K562 (cell line): ENCODE data around the gene SLX4IP. TPM values are rescaled to one million over a fixed set of nuclear protein-coding genes. Genes with fewer than 3 reads are reported as not detected.

Experiments used
- ATAC-seq: fragments of 200-7000 bp; cut with Tn5 transposase; 3 replicates; pipeline ENCODE4 v1.9.1; 2020; ENCODE audit warnings: moderate library complexity
- BruUV-seq: library from RNA; stranded (reverse); fragments of 400-500 nt; replicated peaks from 2 replicates; lab custom pipeline; 2021; lab: Mats Ljungman, UMichigan
- CTCF ChIA-PET: fragments of 300-600 bp; formaldehyde crosslinking; extraction: SDS; loops from one replicate; lab custom pipeline; 2021; ENCODE audit warnings: low intra/inter-chr PET ratio; lab: Yijun Ruan, JAX
- POLR2A ChIA-PET: fragments of 300-600, 350-650 bp; sonication (Branson Sonifier 250); formaldehyde crosslinking; extraction: SDS; loops from one replicate; lab custom pipeline; 2021; ENCODE audit warnings: antibody characterized with exemption, inconsistent platforms; lab: Yijun Ruan, JAX
- DNase-seq, 4 experiments: peaks; one replicate each; pipeline versions ENCODE4 v3.0.0 to v3.0.0-alpha.2; 2011 to 2018; ENCODE audit warnings: low spot score in 3 of 4, mixed read lengths in 3 of 4; ENCODE audit errors: extremely low read depth in 1 of 4
- FAIRE-seq: peaks from 2 replicates; lab custom pipeline; 2011; peaks lifted over from hg19 to GRCh38; lab: Jason Lieb, UNC
- H2AFZ ChIP-seq: 2 replicates; pipeline ENCODE4 v1.6.0; 2011; ENCODE audit warnings: low read depth, low read length, control low read depth, inconsistent platforms
- H3K27ac ChIP-seq: fragments of 200-600 bp; 3 replicates; pipeline ENCODE4 v1.8.0; 2011; ENCODE audit warnings: low read depth, mild to moderate bottlenecking, control low read depth, inconsistent platforms, low read length, moderate library complexity, mixed read lengths; ENCODE audit errors: extremely low read depth
- H3K27me3 ChIP-seq, 2 experiments: fragments of 300-600 bp in 1 of 2; 2 replicates in 1 of 2; 3 replicates in 1 of 2; pipeline versions ENCODE4 v1.6.0 to v1.8.0; 2011; ENCODE audit warnings: inconsistent platforms in 2 of 2, low read length in 2 of 2, mild to moderate bottlenecking in 1 of 2, mixed read lengths in 1 of 2, moderate library complexity in 1 of 2; ENCODE audit not compliant: control insufficient read depth in 2 of 2, insufficient read depth in 2 of 2
- H3K36me3 ChIP-seq: fragments of 300-600 bp; 3 replicates; pipeline ENCODE4 v1.8.0; 2011; ENCODE audit warnings: mild to moderate bottlenecking, low read length, inconsistent platforms; ENCODE audit not compliant: control insufficient read depth, insufficient read depth
- H3K4me1 ChIP-seq, 2 experiments: fragments of 200-600 bp in 1 of 2; replicated peaks in 1 of 2; 2 replicates in 1 of 2; 3 replicates in 1 of 2; pipeline versions ENCODE4 v1.5.1 to v1.8.0; 2011; ENCODE audit warnings: inconsistent platforms in 2 of 2, low read length in 2 of 2, mild to moderate bottlenecking in 1 of 2, mixed read lengths in 1 of 2, moderate library complexity in 1 of 2; ENCODE audit not compliant: control insufficient read depth in 2 of 2, insufficient read depth in 2 of 2
- H3K4me2 ChIP-seq: 2 replicates; pipeline ENCODE4 v1.6.1; 2011; ENCODE audit warnings: low read length, control low read depth, inconsistent platforms, mixed read lengths; ENCODE audit not compliant: insufficient read depth
- H3K4me3 ChIP-seq: fragments of 200-600 bp; sonication (generic), shearing (Covaris generic); 2 replicates; pipeline ENCODE4 v1.5.1; 2016; ENCODE audit warnings: control low read depth, inconsistent platforms
- H3K79me2 ChIP-seq: fragments of 200-600 bp; 3 replicates; pipeline ENCODE4 v1.8.0; 2011; ENCODE audit warnings: low read length, inconsistent platforms; ENCODE audit not compliant: control insufficient read depth, insufficient read depth
- H3K9ac ChIP-seq, 2 experiments: 2 replicates each; pipeline versions ENCODE4 v1.6.0 to v1.6.1; 2011; ENCODE audit warnings: low read depth in 2 of 2, low read length in 2 of 2, control low read depth in 1 of 2, inconsistent platforms in 1 of 2, mild to moderate bottlenecking in 1 of 2, mixed read lengths in 1 of 2; ENCODE audit not compliant: insufficient read depth in 1 of 2
- H3K9me1 ChIP-seq: one replicate; pipeline ENCODE4 v1.6.0; 2011; ENCODE audit warnings: inconsistent platforms, mild to moderate bottlenecking, low read length, moderate library complexity; ENCODE audit not compliant: control insufficient read depth, insufficient read depth
- H3K9me3 ChIP-seq: replicated peaks from 2 replicates; pipeline ENCODE4 v1.5.1; 2011; ENCODE audit warnings: low read depth, low read length, inconsistent platforms; ENCODE audit not compliant: control insufficient read depth, insufficient read depth
- H4K20me1 ChIP-seq: replicated peaks from 2 replicates; pipeline ENCODE4 v1.6.1; 2011; ENCODE audit warnings: low read length, inconsistent platforms, mixed read lengths; ENCODE audit not compliant: control insufficient read depth, insufficient read depth
- BCL6 ChIP-seq: fragments of 250-450 bp; sonication (Bioruptor Pico); IDR thresholded peaks from 2 replicates; pipeline ENCODE4 v1.4.0; 2020
- CBFA2T3 ChIP-seq: fragments of 450-650 bp; IDR thresholded peaks from 2 replicates; pipeline ENCODE4 v1.6.1; 2017
- CREB3 ChIP-seq: fragments of 450-650 bp; conservative IDR thresholded peaks from 2 replicates; pipeline ENCODE4 v1.6.1; 2016; ENCODE audit warnings: missing genetic modification characterization, low read depth, mild to moderate bottlenecking, missing compliant biosample characterization, moderate library complexity
- E2F6 ChIP-seq, 2 experiments: IDR thresholded peaks; 2 replicates each; pipeline ENCODE4 v1.6.1; 2011; ENCODE audit warnings: borderline replicate concordance in 1 of 2, control low read depth in 1 of 2, low read depth in 1 of 2, low read length in 1 of 2, mild to moderate bottlenecking in 1 of 2, mixed read lengths in 1 of 2, moderate library complexity in 1 of 2; ENCODE audit not compliant: insufficient read depth in 1 of 2, insufficient read length in 1 of 2, poor library complexity in 1 of 2, severe bottlenecking in 1 of 2; ENCODE audit errors: extremely low read depth in 1 of 2
- FOXK2 ChIP-seq, 2 experiments: fragments of 450-650 bp; IDR thresholded peaks in 1 of 2; conservative IDR thresholded peaks in 1 of 2; 2 replicates each; pipeline ENCODE4 v1.6.1; 2016; ENCODE audit warnings: low read depth in 2 of 2, mild to moderate bottlenecking in 1 of 2
- GATA2 ChIP-seq: sonication (generic); formaldehyde crosslinking; IDR thresholded peaks from 2 replicates; pipeline ENCODE4 v1.4.0; 2020; ENCODE audit warnings: mild to moderate bottlenecking, missing genetic modification reagents
- POLR2AphosphoS2 ChIP-seq: IDR thresholded peaks from 2 replicates; pipeline ENCODE4 v1.6.1; 2012; ENCODE audit warnings: low read length, improper control_type of control experiment
- SIN3A ChIP-seq, 2 experiments: fragments of 150-350 bp in 1 of 2; IDR thresholded peaks; 2 replicates each; pipeline ENCODE4 v1.6.1; 2011 to 2016; ENCODE audit warnings: borderline replicate concordance in 2 of 2, low read depth in 2 of 2, low read length in 2 of 2, mild to moderate bottlenecking in 2 of 2, moderate library complexity in 2 of 2; ENCODE audit not compliant: control insufficient read depth in 1 of 2
- TFE3 ChIP-seq: fragments of 450-650 bp; formaldehyde crosslinking; IDR thresholded peaks from 2 replicates; pipeline ENCODE4 v1.4.0; 2020; ENCODE audit warnings: mild to moderate bottlenecking, mixed read lengths
- ZMIZ1 ChIP-seq, 2 experiments: fragments of 150-350 bp in 1 of 2; IDR thresholded peaks; 2 replicates each; pipeline ENCODE4 v1.6.1; 2012 to 2016; ENCODE audit warnings: low read depth in 2 of 2, low read length in 2 of 2, mild to moderate bottlenecking in 1 of 2, moderate library complexity in 1 of 2
- ZNF184 ChIP-seq: sonication (generic); formaldehyde crosslinking; IDR thresholded peaks from 2 replicates; pipeline ENCODE4 v1.5.0; 2020; ENCODE audit warnings: missing genetic modification reagents
- WGBS: fragments of 100-300 bp; shearing (Covaris generic); methylation state at CpG from one replicate; pipeline ENCODE4 v1.1.6; 2016; ENCODE audit warnings: low coverage, mixed read lengths; ENCODE audit not compliant: insufficient coverage; ENCODE audit errors: missing lambda C conversion rate; 5-methylcytosine and 5-hydroxymethylcytosine counted together
- in situ Hi-C: fragments of 300-500 bp; cut with MboI; formaldehyde crosslinking; loops from 4 replicates; pipeline ENCODE4 v1.15.0; 2018; ENCODE audit warnings: inconsistent platforms, mixed read lengths
- intact Hi-C: fragments of 100-400 bp; cut with micrococcal nuclease; formaldehyde crosslinking; loops from 2 replicates; pipeline ENCODE4 v1.14.2; 2022
- polyA plus RNA-seq, 8 experiments: library from polyadenylated mRNA; depleted of rRNA in 4 of 8; stranded (reverse) in 5 of 8; unstranded in 3 of 8; fragments of >200 nt; fragmentation: Nextera tagmentation in 2 of 8; fragmentation: Illumina TruSeq in 1 of 8; extraction: Ambion mirVana in 2 of 8; extraction: Trizol in 1 of 8; gene quantifications; 2 replicates each; pipeline versions ENCODE4 v1.2.1 to v1.2.3, GENCODE V29; 2011 to 2014; ENCODE audit warnings: inconsistent platforms in 1 of 8, missing spikeins in 1 of 8
- total RNA-seq, 7 experiments: library from RNA; depleted of rRNA in 6 of 7; stranded (reverse); fragments of >200 nt in 6 of 7; fragmentation: Illumina TruSeq in 2 of 7; extraction: Trizol in 2 of 7; gene quantifications; 2 replicates each; pipeline versions ENCODE4 v1.2.1 to v1.2.3, GENCODE V29; 2011 to 2021; ENCODE audit warnings: low replicate concordance in 1 of 7

SLX4IP gene
- total and polyA plus RNA-seq, 9 of the 15 experiments (the other 6 are each of a cell fraction or from before 2014, with no cell fraction given) = 1.5 to 5.9 (median 3.5) TPM

- TF ChIP-seq ZNF184 (CRISPR knock-in tag) = no peak
- TF ChIP-seq, all 486 proteins: peak for 0
Observed at GRCh38 chr20:10662151-10662550, 227.0 kb downstream of the SLX4IP start (continued).

- Histone ChIP-seq H4K20me1 (no peaks in the 10 kb centered on the region), H3K4me3 (no peak overlapping the region), H3K36me3 (no peaks in the 10 kb centered on the region), H3K4me1 (no peaks in the 10 kb centered on the region), H2AFZ (no peak overlapping the region), H3K79me2 (no peaks in the 10 kb centered on the region), H3K4me2 (no peak overlapping the region), H3K9me3 (no peaks in the 10 kb centered on the region), H3K9me1 (no peaks in the 10 kb centered on the region), H3K9ac (no peak overlapping the region), H3K27ac (no peak overlapping the region), H3K27me3 (peaks cover 0 to 46% of the 10 kb centered on the region in 2 experiments; a peak in 2 of 5 replicates)
- FAIRE-seq (no peak), DNase-seq (no peak), ATAC-seq (no peak)
- ChIA-PET CTCF (no interaction called here), POLR2A (no interaction called here)
- intact Hi-C loops (no loop called here), in situ Hi-C loops (no loop called here)
- 1% methylated on average over 7 of the region's 10 CpGs for WGBS
- no TSS peak for BruUV-seq
- TF ChIP-seq TFE3 (CRISPR knock-in tag) = no peak
- TF ChIP-seq SIN3A (IDR thresholded peaks at IDR 0.05; ENCODE audit: borderline replicate concordance in 2 of 2, control insufficient read depth in 1 of 2, low read depth in 2 of 2, low read length in 2 of 2) = no peak
- TF ChIP-seq FOXK2 (conservative IDR thresholded peaks at IDR 0.05 in 1 of 2, IDR thresholded peaks at IDR 0.05 in 1 of 2; ENCODE audit: low read depth in 2 of 2) = no peak
- TF ChIP-seq ZMIZ1 (IDR thresholded peaks at IDR 0.05; ENCODE audit: low read depth in 2 of 2, low read length in 2 of 2) = no peak
- TF ChIP-seq GATA2 (CRISPR knock-in tag) = no peak
- no peak for TF ChIP-seq POLR2AphosphoS2
- no peak for TF ChIP-seq E2F6 (IDR thresholded peaks at IDR 0.05; ENCODE audit: borderline replicate concordance in 1 of 2, extremely low read depth in 1 of 2, insufficient read depth in 1 of 2, insufficient read length in 1 of 2, low read depth in 1 of 2, low read length in 1 of 2, poor library complexity in 1 of 2, severe bottlenecking in 1 of 2)
- no peak for TF ChIP-seq CBFA2T3
- TF ChIP-seq CREB3 = no peak
- no peak for TF ChIP-seq BCL6 (CRISPR knock-in tag)
Observed at GRCh38 chr20:10662661-10663458, 227.8 kb downstream of the SLX4IP start.
